ENCODE results near the gene UQCRHL. TPM values are rescaled to one million over a fixed set of nuclear protein-coding genes. Genes with fewer than 3 reads are reported as not detected.

Gene UQCRHL
- total RNA-seq, 1 experiment from 2014 or later, result 2.6 TPM

GRCh38 chr1:15816674-15817073 lies 9.2 kb upstream of the UQCRHL start:
- intact Hi-C loops (cut with micrococcal nuclease; ENCODE audit: unreplicated experiment), result no loop called here
- POLR2A ChIA-PET, result interaction anchor here (0.6 kb wide), 2 partner anchors 12 to 18 kb away, joined by 3 read pairs; no protein-coding TSS in a partner anchor
- peak overlapping the region; percentile 25; the same call in 1 of the 2 replicates for H3K27ac ChIP-seq (ENCODE audit: low read length)
- in situ Hi-C loops (cut with HindIII; ENCODE audit: low pct_unique_long_range_greater_than_20kb, low sequenced_read_pairs), result no loop called here
- no peak for TF ChIP-seq SIN3A (IDR thresholded peaks at IDR 0.05; ENCODE audit: borderline replicate concordance, insufficient read depth, low read depth, low read length)
- no peak for TF ChIP-seq POLR2AphosphoS5 (IDR thresholded peaks at IDR 0.05; ENCODE audit: low read depth, low read length)
- TF ChIP-seq REST (IDR thresholded peaks at IDR 0.05; ENCODE audit: insufficient read depth in 1 of 2, low read depth in 2 of 2, low read length in 1 of 2), result no peak
- no peak for TF ChIP-seq TCF7L2 (IDR thresholded peaks at IDR 0.05; ENCODE audit: low read depth, low read length)
- no peaks in the 10 kb centered on the region for H3K36me3 ChIP-seq (ENCODE audit: control insufficient read depth, insufficient read depth, low read length)
- BruUV-seq (replicated peaks), result no TSS peak
- H3K4me3 ChIP-seq (ENCODE audit: low read depth in 2 of 2, low read length in 2 of 2), result no peak overlapping the region
- no peaks in the 10 kb centered on the region for H3K9me3 ChIP-seq (ENCODE audit: control insufficient read depth, insufficient read depth, low read depth, low read length)
- DNase-seq (ENCODE audit: low read depth, low spot score) (no peak), ATAC-seq (no peak)
- H3K4me1 ChIP-seq (ENCODE audit: control insufficient read depth, insufficient read depth, low read length), result peaks cover 6% of the 10 kb centered on the region; the same call in 1 of the 2 replicates
- H3K27me3 ChIP-seq (ENCODE audit: control insufficient read depth, insufficient read depth, low read length), result no peaks in the 10 kb centered on the region
- CTCF ChIA-PET, result interaction anchor here (0.6 to 1.4 kb wide), 3 partner anchors 14 to 141 kb away, joined by 3 to 5 read pairs (median 4); no protein-coding TSS in a partner anchor

GRCh38 chr1:15810073-15810472 lies 2.6 kb upstream of the UQCRHL start:
- no peak for TF ChIP-seq SIN3A (IDR thresholded peaks at IDR 0.05; ENCODE audit: borderline replicate concordance, insufficient read depth, low read depth, low read length)
- TF ChIP-seq CTCF (IDR thresholded peaks at IDR 0.05), result no peak
- TF ChIP-seq POLR2AphosphoS5 (IDR thresholded peaks at IDR 0.05; ENCODE audit: low read depth, low read length), result no peak
- TF ChIP-seq TCF7L2 (IDR thresholded peaks at IDR 0.05; ENCODE audit: low read depth, low read length), result no peak
- TF ChIP-seq REST (IDR thresholded peaks at IDR 0.05; ENCODE audit: insufficient read depth in 1 of 2, low read depth in 2 of 2, low read length in 1 of 2), result no peak
- intact Hi-C loops (cut with micrococcal nuclease; ENCODE audit: unreplicated experiment), result no loop called here
- no peaks in the 10 kb centered on the region for H3K36me3 ChIP-seq (ENCODE audit: control insufficient read depth, insufficient read depth, low read length)
- no peaks in the 10 kb centered on the region for H3K9me3 ChIP-seq (ENCODE audit: control insufficient read depth, insufficient read depth, low read depth, low read length)
- CTCF ChIA-PET, result no interaction called here
- H3K4me3 ChIP-seq (ENCODE audit: low read depth in 2 of 2, low read length in 2 of 2), result no peak overlapping the region
- POLR2A ChIA-PET, result interaction anchor here (0.6 kb wide), 1 partner anchor 108 kb away, joined by 3 read pairs; no protein-coding TSS in a partner anchor
- no peak for ATAC-seq
- H3K27me3 ChIP-seq (ENCODE audit: control insufficient read depth, insufficient read depth, low read length), result no peaks in the 10 kb centered on the region
- peak overlapping the region; percentile 3; the same call in 1 of the 2 replicates for H3K27ac ChIP-seq (ENCODE audit: low read length)
- BruUV-seq (replicated peaks), result no TSS peak
- peaks cover 9% of the 10 kb centered on the region; the same call in 1 of the 2 replicates for H3K4me1 ChIP-seq (ENCODE audit: control insufficient read depth, insufficient read depth, low read length)
- in situ Hi-C loops (cut with HindIII; ENCODE audit: low pct_unique_long_range_greater_than_20kb, low sequenced_read_pairs), result no loop called here
- no peak for DNase-seq (ENCODE audit: low read depth, low spot score)

Data from Panc1 (cell line).